ENCODE results near the gene HMHB1.

DNA sequence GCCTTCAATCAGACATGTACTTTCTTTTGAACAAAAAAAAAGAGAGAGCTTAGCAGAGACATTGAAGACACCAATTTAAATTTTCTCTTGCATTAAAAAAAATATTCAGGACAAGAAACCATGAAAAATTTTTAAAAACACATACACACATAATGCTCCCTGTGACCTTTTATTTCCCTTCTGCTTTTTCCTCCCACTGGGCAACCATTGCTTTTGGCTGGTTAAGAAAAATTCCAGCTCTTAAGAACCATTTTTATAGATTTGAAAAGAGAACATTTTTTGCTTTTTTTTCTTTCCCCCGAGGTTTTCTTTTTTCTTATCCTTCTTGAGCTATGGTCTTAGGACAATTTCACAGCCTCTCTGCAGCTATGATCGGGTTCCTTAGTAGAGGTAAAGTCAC is 6.1 kb upstream of the HMHB1 start:
- TF ChIP-seq ISL1 (CRISPR knock-in tag; IDR thresholded peaks at IDR 0.05) (no peak), ZFP30 (CRISPR knock-in tag; IDR thresholded peaks at IDR 0.05) (no peak), GLIS3 (CRISPR knock-in tag; IDR thresholded peaks at IDR 0.05) (no peak)
- TF ChIP-seq, protein P1, sequence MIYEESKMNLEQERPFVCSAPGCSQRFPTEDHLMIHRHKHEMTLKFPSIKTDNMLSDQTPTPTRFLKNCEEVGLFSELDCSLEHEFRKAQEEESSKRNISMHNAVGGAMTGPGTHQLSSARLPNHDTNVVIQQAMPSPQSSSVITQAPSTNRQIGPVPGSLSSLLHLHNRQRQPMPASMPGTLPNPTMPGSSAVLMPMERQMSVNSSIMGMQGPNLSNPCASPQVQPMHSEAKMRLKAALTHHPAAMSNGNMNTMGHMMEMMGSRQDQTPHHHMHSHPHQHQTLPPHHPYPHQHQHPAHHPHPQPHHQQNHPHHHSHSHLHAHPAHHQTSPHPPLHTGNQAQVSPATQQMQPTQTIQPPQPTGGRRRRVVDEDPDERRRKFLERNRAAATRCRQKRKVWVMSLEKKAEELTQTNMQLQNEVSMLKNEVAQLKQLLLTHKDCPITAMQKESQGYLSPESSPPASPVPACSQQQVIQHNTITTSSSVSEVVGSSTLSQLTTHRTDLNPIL (CRISPR knock-in tag; IDR thresholded peaks at IDR 0.05; ENCODE audit: low read depth), result no peak
- TF ChIP-seq, protein P2, sequence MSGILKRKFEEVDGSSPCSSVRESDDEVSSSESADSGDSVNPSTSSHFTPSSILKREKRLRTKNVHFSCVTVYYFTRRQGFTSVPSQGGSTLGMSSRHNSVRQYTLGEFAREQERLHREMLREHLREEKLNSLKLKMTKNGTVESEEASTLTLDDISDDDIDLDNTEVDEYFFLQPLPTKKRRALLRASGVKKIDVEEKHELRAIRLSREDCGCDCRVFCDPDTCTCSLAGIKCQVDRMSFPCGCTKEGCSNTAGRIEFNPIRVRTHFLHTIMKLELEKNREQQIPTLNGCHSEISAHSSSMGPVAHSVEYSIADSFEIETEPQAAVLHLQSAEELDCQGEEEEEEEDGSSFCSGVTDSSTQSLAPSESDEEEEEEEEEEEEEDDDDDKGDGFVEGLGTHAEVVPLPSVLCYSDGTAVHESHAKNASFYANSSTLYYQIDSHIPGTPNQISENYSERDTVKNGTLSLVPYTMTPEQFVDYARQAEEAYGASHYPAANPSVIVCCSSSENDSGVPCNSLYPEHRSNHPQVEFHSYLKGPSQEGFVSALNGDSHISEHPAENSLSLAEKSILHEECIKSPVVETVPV (CRISPR knock-in tag; IDR thresholded peaks at IDR 0.05), result no peak
